ENCODE results near the gene IL4I1.

GRCh38 chr19:49895566-49896297, 955 bp downstream of the IL4I1 start:
- TF ChIP-seq POLR2AphosphoS5 (IDR thresholded peaks at IDR 0.05) (no peak), CTCF (IDR thresholded peaks at IDR 0.05) (no peak)

All from esophagus muscularis mucosa (tissue), 3 donors.